NCI-H748 treated with DMSO at 0.1 percent for 48 hours (cell line): ENCODE results near the gene PDZD4.

Experiments
- DNase-seq: peaks from one replicate; lab custom pipeline; 2025; lab: John Stamatoyannopoulos, UW

PDZD4 gene

DNA sequence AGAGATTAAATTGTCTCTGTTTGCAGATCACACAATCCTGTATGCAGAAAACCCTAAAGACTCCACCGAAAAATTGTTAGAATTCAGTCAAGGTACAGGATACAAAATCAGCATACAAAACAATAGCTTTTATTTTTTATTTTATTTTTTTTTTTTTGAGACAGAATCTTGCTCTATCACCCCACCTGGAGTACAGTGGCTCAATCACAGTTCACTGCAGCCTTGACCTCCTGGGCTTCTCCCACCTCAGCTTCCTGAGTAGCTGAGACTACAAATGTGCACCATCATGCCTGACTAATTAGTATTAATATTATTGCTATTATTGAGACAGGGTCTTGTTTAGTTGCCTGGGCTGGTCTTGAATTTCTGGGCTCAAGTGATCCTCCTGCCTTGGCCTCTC is 75.2 kb downstream of the PDZD4 start:
- DNase-seq, result no peak
